Measurements from ENCODE around the gene CDRT15. TPM values are rescaled to one million over a fixed set of nuclear protein-coding genes. Genes with fewer than 3 reads are reported as not detected.

The CDRT15 gene
- total RNA-seq, 3 donors from 2014 or later, result not detected

DNA sequence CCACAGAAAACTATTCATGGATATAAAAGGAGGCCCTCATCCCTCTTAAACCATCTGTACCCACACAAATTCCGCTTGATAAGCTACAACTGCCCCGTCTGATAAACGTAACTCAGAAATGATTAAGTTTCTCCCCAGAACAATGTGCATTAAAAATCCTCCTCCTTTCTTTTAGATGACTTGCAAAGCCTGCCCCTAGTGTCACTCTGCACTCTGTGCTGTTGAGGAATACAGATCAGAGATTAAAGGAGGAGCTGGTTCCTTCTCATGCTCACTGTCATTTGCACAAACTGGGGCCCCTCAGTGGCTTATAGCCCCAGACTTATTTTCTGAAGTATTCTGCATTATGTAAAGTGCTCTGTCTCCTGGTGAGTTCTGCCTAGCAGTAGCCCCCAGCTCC lies 33.3 kb downstream of the CDRT15 start:
- no peaks in the 10 kb centered on the region for H3K27me3 ChIP-seq
- no peaks in the 10 kb centered on the region for H3K9me3 ChIP-seq
- no peaks in the 10 kb centered on the region for H3K36me3 ChIP-seq
- H3K4me3 ChIP-seq, result no peak overlapping the region
- TF ChIP-seq, protein P1, sequence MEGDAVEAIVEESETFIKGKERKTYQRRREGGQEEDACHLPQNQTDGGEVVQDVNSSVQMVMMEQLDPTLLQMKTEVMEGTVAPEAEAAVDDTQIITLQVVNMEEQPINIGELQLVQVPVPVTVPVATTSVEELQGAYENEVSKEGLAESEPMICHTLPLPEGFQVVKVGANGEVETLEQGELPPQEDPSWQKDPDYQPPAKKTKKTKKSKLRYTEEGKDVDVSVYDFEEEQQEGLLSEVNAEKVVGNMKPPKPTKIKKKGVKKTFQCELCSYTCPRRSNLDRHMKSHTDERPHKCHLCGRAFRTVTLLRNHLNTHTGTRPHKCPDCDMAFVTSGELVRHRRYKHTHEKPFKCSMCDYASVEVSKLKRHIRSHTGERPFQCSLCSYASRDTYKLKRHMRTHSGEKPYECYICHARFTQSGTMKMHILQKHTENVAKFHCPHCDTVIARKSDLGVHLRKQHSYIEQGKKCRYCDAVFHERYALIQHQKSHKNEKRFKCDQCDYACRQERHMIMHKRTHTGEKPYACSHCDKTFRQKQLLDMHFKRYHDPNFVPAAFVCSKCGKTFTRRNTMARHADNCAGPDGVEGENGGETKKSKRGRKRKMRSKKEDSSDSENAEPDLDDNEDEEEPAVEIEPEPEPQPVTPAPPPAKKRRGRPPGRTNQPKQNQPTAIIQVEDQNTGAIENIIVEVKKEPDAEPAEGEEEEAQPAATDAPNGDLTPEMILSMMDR (IDR thresholded peaks at IDR 0.05), result no peak
- TF ChIP-seq POLR2AphosphoS5 (IDR thresholded peaks at IDR 0.05) (no peak), POLR2A (IDR thresholded peaks at IDR 0.05) (no peak)
- DNase-seq (ENCODE audit: low spot score in 2 of 2), result no peak
- intact Hi-C loops (cut with DNase I; ENCODE audit: low total_unique reads), result no loop called here
- H3K4me1 ChIP-seq, result peaks cover 0 to 4% of the 10 kb centered on the region in 2 donors
- H3K27ac ChIP-seq, result no peak overlapping the region

DNA sequence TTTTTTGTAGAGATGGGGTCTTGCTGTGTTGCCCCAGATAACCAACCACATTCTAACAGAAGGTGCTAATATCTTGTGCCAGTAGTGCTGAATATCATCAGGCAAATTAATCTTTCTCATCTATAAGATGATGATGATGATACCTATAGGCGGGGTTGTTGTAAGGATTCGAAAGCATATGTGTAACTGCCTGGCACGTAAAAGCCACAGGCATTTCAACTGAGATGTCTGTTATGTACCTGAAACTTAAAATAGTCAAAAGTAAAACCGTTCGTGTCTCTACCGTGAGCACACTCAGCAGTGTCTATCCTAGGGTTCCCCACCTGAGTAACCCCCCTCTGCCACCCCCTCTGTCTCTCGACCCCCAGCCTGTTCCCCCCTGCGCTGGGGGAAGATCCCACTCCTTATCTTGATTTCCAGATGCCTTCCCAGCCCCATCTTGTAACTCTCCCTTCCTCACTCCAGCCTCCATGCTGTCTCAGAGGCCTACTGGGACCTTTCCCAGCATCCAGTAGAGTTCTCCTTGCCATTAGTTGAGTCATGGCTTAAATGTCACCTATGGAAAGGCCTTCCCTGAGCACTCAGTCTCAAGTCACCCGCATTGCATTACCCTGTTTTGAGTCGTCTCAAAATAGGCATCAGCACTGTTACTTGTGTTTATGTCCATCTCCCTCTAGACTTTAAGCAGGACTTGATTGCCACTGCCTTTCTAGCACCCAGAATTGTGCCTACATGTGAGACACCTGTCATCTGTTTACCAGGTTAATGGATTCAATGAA lies 34.1 kb downstream of the CDRT15 start:
- intact Hi-C loops (cut with DNase I; ENCODE audit: low total_unique reads), result no loop called here
- no peak overlapping the region for H3K4me3 ChIP-seq
- H3K9me3 ChIP-seq, result no peaks in the 10 kb centered on the region
- TF ChIP-seq POLR2AphosphoS5 (IDR thresholded peaks at IDR 0.05) (no peak), POLR2A (IDR thresholded peaks at IDR 0.05) (no peak)
- TF ChIP-seq, protein P1 (IDR thresholded peaks at IDR 0.05), result no peak
- H3K36me3 ChIP-seq, result no peaks in the 10 kb centered on the region
- H3K4me1 ChIP-seq, result peaks cover 0 to 4% of the 10 kb centered on the region in 2 donors
- no peak for DNase-seq (ENCODE audit: low spot score in 2 of 2)
- H3K27me3 ChIP-seq, result no peaks in the 10 kb centered on the region
- H3K27ac ChIP-seq, result peak overlapping the region in 1 of 2 donors; percentile 20

DNA sequence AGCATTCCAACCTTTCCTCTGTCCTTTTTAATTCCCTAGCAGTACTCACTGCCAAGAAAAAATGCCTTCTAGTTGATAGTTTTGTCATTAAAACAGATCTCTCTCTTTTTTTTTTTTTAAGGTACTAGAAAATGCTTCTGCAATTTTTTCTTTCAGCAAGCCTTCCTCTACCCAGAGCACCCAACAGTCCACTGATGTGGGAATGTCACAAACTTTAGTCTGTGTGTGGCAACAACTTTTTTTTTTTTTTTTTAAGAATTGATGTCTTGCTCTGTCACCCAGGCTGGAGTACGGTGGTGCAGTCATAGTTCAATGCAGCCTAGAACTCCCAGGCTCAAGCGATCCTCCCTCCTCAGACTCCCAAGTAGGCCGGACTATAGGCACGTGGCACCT lies 34.7 kb downstream of the CDRT15 start:
- H3K27ac ChIP-seq, result peak overlapping the region in 1 of 2 donors; percentile 70
- no peaks in the 10 kb centered on the region for H3K9me3 ChIP-seq
- H3K4me1 ChIP-seq, result peaks cover 0 to 4% of the 10 kb centered on the region in 2 donors
- no peak for DNase-seq (ENCODE audit: low spot score in 2 of 2)
- H3K36me3 ChIP-seq, result no peaks in the 10 kb centered on the region
- intact Hi-C loops (cut with DNase I; ENCODE audit: low total_unique reads), result no loop called here
- TF ChIP-seq, protein P1 (IDR thresholded peaks at IDR 0.05), result no peak
- no peak for TF ChIP-seq POLR2A (IDR thresholded peaks at IDR 0.05)
- no peak for TF ChIP-seq POLR2AphosphoS5 (IDR thresholded peaks at IDR 0.05)
- no peaks in the 10 kb centered on the region for H3K27me3 ChIP-seq
- no peak overlapping the region for H3K4me3 ChIP-seq

DNA sequence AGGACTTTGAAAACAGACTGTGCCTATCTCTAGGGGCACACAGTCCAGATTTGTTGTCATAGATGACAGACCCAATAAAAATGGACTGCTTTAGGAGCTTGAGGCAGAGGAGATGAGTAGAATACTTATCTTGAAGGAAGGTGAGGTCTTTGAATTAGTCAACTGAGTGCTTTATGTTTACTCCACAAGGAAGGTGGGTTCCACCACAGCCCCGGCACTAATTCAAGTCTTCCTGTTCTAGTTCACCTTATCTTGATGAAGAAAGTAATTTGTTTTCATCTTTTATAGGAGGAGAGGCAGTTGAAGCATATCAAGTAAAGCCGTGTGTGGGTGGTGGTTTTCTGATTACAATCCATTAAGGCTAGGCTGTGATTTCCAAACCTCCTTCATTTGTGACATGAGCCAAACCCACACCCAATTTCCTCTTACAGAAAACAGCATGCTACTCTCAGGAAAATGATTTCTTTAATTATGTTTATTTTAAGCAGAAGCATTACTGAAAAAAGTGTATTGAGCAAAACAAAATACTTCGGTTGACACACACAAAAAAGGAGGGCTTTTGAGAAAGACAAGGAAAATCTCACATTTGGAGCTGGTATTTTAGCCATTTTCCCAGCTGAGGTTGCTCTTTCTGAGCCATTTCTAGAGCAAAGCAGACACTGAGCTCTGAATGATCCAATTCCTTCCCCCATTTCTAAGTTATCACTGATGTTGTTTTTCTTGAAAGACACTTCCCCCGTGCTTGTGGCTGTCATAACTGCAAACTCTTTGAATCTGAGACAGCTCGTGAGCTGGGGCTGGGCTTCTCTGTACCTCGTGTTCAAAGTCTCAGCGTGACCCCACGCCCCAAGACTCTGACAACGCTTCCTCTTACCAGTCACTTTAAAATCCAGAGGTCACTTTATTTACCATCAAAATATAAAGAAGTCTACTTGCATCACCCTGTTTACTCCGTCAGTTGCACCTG lies 35.4 kb downstream of the CDRT15 start:
- no peak overlapping the region for H3K4me3 ChIP-seq
- H3K9me3 ChIP-seq, result no peaks in the 10 kb centered on the region
- H3K27me3 ChIP-seq, result no peaks in the 10 kb centered on the region
- H3K27ac ChIP-seq, result peak overlapping the region in 1 of 2 donors; percentile 70
- intact Hi-C loops (cut with DNase I; ENCODE audit: low total_unique reads), result no loop called here
- no peak for DNase-seq (ENCODE audit: low spot score in 2 of 2)
- H3K4me1 ChIP-seq, result peaks cover 0 to 4% of the 10 kb centered on the region in 2 donors
- H3K36me3 ChIP-seq, result no peaks in the 10 kb centered on the region
- TF ChIP-seq POLR2A (IDR thresholded peaks at IDR 0.05), result no peak

DNA sequence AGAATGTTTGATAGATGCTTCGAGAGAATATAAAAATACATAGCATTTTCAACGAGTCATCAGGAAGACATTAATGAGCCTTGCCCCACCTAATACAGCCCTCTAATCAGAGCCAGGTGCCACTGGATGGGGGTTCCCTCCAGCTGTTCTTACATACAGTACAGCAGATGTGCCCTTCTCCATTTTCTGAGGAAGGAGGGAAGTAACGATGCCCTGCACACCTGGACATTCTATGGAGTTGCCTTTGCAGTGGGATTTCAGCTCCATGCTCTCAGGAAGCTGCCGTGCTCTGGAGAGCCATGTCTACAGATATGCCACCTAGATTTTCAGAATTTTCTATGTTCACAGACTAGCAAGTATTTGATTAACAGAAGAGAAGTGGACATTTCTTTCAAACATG lies 36.3 kb downstream of the CDRT15 start:
- no peak for DNase-seq (ENCODE audit: low spot score in 2 of 2)
- no peak for TF ChIP-seq POLR2A (IDR thresholded peaks at IDR 0.05)
- no peak for TF ChIP-seq POLR2AphosphoS5 (IDR thresholded peaks at IDR 0.05)
- TF ChIP-seq, protein P1 (IDR thresholded peaks at IDR 0.05), result no peak
- Histone ChIP-seq H3K9me3 (no peaks in the 10 kb centered on the region), H3K36me3 (no peaks in the 10 kb centered on the region), H3K27ac (no peak overlapping the region), H3K4me3 (no peak overlapping the region), H3K4me1 (no peaks in the 10 kb centered on the region), H3K27me3 (no peaks in the 10 kb centered on the region)
- intact Hi-C loops (cut with DNase I; ENCODE audit: low total_unique reads), result no loop called here

All from breast epithelium (tissue), 4 donors.